HFF-Myc (cell line): Measurements from ENCODE around the gene EPHB2.

ENCODE experiments used
- DNase-seq: peaks from one replicate; pipeline ENCODE4 v3.0.0-alpha.2; 2011; ENCODE audit warnings: low read depth; ENCODE audit errors: extremely low read depth
- H3K4me3 ChIP-seq: replicated peaks from 2 replicates; pipeline ENCODE4 v1.5.1; 2011; ENCODE audit warnings: low read depth, mild to moderate bottlenecking, control low read depth, low read length
- TF ChIP-seq, protein P1 (sequence below): IDR thresholded peaks from 2 replicates; pipeline ENCODE4 v1.5.1; 2012; ENCODE audit warnings: mild to moderate bottlenecking, low read depth, low read length, control low read depth; ENCODE audit errors: missing control alignments

The EPHB2 gene

DNA sequence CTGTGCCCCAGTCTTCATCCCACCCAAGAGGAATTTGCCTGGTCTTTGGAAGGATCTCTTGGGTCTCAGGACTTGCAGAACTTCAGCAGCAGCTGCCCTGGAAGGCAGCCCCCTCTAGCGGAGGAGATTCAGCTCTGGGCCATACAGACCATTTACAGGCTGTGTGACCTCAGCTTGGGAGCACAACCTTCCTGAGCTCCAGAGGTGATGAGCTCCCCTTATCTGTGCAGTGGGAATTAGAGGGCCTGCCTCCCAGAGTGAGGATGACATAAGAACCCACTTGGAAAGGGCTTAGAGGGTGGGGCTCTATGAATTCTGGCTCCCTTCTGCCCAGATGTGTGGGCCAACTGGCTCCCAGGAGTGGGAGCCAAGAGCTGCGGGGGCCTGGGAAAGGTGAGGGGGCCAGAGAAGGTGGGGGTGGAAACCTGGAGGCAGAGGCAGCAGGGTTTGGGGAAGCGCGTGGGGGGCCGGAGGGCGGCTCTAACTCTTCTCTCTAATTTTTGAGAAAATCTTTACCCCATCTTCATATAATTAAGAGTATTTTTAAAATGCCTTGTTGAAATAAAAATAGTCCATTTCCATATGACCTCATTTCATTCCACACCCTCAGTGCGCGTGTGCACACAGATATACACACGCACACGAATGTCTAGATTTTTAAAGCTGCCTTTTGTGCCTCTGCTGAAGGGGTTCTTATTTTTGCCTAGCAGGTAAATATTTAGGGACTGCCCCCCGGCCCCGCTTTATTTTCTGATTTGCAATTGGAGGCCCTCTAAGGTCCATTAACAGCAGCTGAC, 21.5 kb downstream of the EPHB2 start:
- DNase-seq, result no peak
- TF ChIP-seq, protein P1, sequence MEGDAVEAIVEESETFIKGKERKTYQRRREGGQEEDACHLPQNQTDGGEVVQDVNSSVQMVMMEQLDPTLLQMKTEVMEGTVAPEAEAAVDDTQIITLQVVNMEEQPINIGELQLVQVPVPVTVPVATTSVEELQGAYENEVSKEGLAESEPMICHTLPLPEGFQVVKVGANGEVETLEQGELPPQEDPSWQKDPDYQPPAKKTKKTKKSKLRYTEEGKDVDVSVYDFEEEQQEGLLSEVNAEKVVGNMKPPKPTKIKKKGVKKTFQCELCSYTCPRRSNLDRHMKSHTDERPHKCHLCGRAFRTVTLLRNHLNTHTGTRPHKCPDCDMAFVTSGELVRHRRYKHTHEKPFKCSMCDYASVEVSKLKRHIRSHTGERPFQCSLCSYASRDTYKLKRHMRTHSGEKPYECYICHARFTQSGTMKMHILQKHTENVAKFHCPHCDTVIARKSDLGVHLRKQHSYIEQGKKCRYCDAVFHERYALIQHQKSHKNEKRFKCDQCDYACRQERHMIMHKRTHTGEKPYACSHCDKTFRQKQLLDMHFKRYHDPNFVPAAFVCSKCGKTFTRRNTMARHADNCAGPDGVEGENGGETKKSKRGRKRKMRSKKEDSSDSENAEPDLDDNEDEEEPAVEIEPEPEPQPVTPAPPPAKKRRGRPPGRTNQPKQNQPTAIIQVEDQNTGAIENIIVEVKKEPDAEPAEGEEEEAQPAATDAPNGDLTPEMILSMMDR, result peak; percentile 57
- no peak overlapping the region for H3K4me3 ChIP-seq

DNA sequence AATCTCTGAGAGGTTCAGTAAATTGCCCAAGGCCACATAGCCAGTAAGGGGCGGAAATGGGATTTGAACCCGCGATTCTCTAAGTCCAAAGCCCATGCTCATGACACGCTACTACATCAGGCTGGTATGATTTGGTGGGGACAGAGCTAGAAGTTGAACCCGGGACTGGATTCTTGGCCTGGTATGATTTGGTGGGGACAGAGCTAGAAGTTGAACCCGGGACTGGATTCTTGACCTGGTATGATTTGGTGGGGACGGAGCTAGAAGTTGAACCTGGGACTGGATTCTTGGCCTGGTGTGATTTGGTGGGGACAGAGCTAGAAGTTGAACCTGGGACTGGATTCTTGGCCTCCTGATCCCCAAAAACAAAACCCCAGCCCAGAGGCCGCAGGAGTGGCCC, 23.0 kb downstream of the EPHB2 start:
- no peak for DNase-seq
- TF ChIP-seq, protein P1, result no peak
- H3K4me3 ChIP-seq, result no peak overlapping the region

DNA sequence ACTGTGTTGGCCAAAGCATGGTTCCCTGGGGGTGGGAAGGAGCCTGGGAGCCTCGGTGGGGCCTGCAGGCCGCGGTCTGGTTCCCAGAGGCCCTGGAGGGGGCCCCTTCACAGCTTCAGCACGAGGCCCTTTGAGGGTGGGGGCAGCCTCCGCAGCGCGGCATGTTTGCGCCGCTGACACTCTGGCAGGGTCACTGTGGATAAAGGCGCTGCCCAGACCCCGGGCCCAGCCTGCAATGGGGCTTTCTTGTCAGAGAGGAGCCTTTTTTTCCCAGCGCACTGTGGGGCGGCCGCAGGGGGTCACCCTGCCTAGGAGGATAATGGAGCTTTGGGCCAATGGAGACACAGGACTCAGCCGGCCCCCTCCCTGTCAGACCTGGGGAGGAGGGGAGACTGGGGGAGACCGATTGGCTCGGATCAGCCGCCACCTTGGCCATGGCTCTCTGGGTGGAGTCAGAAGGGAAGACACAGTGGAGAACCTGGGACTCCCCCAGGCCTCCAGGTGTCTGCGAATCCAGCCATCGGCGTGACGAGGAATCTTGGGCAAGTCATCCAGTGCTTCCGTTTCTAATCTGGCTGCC, 26.0 kb downstream of the EPHB2 start:
- no peak for DNase-seq
- TF ChIP-seq, protein P1, result no peak
- H3K4me3 ChIP-seq, result no peak overlapping the region

DNA sequence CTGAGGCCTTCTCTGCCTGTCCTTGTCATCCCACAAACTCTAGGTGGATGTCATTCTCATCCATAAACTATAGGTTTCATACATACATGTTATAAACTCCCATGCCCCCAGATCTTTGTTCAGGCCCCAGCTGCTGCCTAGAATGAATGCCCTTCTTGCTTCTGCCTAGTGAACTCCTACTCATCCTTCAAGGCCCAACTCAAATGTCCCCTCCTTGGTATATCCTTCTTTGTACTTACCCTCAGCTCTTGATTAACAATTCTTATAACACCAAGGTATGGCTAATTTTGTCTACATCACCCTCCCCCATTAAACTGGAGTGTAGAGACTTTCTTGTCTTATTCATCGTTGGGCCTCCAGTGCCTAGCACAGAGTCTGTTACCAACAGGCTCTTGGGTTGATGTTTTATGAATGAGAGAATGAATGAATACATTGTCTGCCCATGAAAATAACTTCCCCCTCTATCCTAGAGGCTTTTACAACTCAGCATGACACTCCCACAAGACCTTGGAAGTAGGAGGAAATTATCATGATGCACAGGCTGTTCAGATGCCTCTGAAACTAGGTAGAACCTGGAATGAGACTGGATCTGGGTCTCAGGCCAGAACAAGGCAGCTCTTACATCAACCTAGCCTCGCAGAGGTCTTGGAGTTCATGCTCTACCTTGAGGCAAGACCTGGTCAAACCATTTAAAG, 26.9 kb downstream of the EPHB2 start:
- DNase-seq, result no peak
- TF ChIP-seq, protein P1, result no peak
- H3K4me3 ChIP-seq, result no peak overlapping the region

DNA sequence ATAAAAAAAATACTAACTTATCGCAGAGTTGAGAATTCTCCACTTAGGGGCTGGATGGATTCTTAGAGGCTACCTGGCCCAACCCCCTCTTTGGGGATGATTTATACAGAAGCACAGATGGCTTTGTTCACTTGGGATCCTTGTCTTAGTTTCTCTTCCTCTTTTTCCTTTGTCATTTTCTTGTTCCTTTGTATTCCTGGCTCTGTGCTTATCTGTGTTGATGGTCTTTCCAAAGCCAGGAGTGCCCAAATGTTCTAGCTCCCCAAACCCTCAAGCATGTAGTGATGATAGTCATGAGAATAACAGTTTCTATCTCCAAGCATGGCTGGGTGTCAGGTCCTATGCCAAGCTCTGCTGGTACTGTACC, 27.4 kb downstream of the EPHB2 start:
- TF ChIP-seq, protein P1, result no peak
- H3K4me3 ChIP-seq, result no peak overlapping the region
- no peak for DNase-seq

DNA sequence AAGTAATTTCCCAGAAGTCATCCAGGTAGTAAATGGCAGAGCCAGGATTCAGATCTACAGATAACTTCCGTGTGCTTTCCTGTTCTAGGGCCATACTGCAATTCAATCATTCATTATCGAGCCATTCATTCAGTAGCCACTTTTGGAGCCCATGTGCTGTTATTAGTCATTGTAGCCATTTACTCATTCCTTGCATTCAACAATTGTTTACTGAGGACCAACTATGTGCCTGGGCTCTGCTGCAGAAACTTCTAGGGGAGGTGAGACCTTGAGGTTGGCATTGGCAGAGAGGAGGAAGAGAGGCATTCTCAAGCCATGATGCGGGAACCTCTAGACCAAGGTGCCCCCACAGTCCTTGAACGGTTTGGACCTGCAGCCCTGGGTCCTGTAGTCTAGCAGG, 27.9 kb downstream of the EPHB2 start:
- H3K4me3 ChIP-seq, result no peak overlapping the region
- no peak for DNase-seq
- TF ChIP-seq, protein P1, result no peak
